DOHH2 (cell line): ENCODE data around the gene RNF11.

Experiments used
- EZH2phosphoT487 ChIP-seq: fragments of 200-600 bp; sonication (generic); IDR thresholded peaks from 2 replicates; pipeline ENCODE4 v1.6.1; 2017; ENCODE audit warnings: borderline replicate concordance, mild to moderate bottlenecking, antibody characterized with exemption, low read length, moderate library complexity, mixed read lengths
- TF ChIP-seq, protein P1 (sequence below): fragments of 200-600 bp; sonication (generic); IDR thresholded peaks from one replicate; pipeline ENCODE4 v1.5.1; 2014; ENCODE audit warnings: antibody characterized with exemption, mild to moderate bottlenecking, low read depth, low read length; ENCODE audit not compliant: poor library complexity, severe bottlenecking

DNA sequence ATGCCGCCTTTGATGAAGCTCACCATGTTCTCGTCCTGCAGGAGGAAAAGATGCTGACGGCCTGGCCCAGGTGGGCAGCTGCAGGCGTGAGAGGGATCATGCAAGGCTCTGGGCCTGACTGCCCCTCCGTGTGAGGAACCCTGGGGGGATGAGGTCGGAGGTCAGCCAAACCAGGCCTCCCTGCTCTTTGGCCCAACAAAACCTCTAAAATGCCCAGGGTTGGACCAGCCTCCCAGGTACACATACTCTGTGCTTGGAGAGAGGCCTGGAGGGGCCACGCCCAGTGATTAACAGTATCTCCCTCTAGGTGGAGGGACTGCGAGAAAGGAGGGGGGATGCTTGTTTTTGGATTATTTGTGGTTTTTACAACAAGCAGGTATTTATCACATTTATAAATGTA lies 73.2 kb downstream of the RNF11 start:
- TF ChIP-seq, protein P1, sequence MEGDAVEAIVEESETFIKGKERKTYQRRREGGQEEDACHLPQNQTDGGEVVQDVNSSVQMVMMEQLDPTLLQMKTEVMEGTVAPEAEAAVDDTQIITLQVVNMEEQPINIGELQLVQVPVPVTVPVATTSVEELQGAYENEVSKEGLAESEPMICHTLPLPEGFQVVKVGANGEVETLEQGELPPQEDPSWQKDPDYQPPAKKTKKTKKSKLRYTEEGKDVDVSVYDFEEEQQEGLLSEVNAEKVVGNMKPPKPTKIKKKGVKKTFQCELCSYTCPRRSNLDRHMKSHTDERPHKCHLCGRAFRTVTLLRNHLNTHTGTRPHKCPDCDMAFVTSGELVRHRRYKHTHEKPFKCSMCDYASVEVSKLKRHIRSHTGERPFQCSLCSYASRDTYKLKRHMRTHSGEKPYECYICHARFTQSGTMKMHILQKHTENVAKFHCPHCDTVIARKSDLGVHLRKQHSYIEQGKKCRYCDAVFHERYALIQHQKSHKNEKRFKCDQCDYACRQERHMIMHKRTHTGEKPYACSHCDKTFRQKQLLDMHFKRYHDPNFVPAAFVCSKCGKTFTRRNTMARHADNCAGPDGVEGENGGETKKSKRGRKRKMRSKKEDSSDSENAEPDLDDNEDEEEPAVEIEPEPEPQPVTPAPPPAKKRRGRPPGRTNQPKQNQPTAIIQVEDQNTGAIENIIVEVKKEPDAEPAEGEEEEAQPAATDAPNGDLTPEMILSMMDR, result no peak
- no peak for TF ChIP-seq EZH2phosphoT487
